Motor neuron (in vitro differentiated cells): ENCODE data around the gene KLHL35. TPM values are rescaled to one million over a fixed set of nuclear protein-coding genes. Genes with fewer than 3 reads are reported as not detected.

Experiments used
- ATAC-seq, 8 experiments: fragments of 200-7000 bp; cut with Tn5 transposase; replicated peaks in 6 of 8; 2 replicates each; pipeline ENCODE4 v1.8.0; 2021; ENCODE audit warnings: mild to moderate bottlenecking in 8 of 8, moderate library complexity in 8 of 8
- H3K27ac ChIP-seq, 2 donors: fragments of 250-450 bp; sonication (Bioruptor Pico); 2 replicates each; pipeline ENCODE4 v1.9.0; 2021; ENCODE audit warnings: antibody characterized with exemption in 2 of 2, mild to moderate bottlenecking in 2 of 2, moderate library complexity in 1 of 2
- H3K4me1 ChIP-seq, 2 donors: fragments of 250-450 bp; sonication (Bioruptor Pico); replicated peaks in 1 of 2; 2 replicates each; pipeline ENCODE4 v1.6.1; 2021; ENCODE audit warnings: antibody characterized with exemption in 2 of 2, mild to moderate bottlenecking in 2 of 2, moderate library complexity in 1 of 2
- H3K4me3 ChIP-seq, 5 donors: fragments of 250-450 bp; sonication (Bioruptor Pico); 2 replicates each; pipeline ENCODE4 v1.9.0; 2021; ENCODE audit warnings: antibody characterized with exemption in 5 of 5, mild to moderate bottlenecking in 5 of 5, moderate library complexity in 4 of 5
- WGBS, 10 experiments: fragments of 450-650 bp; shearing (Covaris generic); methylation state at CpG; one replicate each; pipeline ENCODE4 v1.0.0; 2022; 5-methylcytosine and 5-hydroxymethylcytosine counted together
- in situ Hi-C, 9 experiments: fragments of 400-800 bp; cut with MboI; loops; one replicate each; pipeline ENCODE4 v1.15.0; 2021; ENCODE audit warnings: low sequenced_read_pairs in 9 of 9, low pct_unique_long_range_greater_than_20kb in 2 of 9; ENCODE audit not compliant: unreplicated experiment in 9 of 9
- total RNA-seq, 8 experiments: library from RNA; unstranded; fragments of 300-600 nt; gene quantifications; 2 replicates each; pipeline versions ENCODE4 v1.2.3 to v1.2.4, GENCODE V29; 2022

The KLHL35 gene
- total RNA-seq = 10 to 100 TPM in 2 of 8 experiments, 1 to 10 TPM in 5, under 1 TPM in 1; 0.56 to 16.9 (median 6.3) TPM

GRCh38 chr11:75432911-75433321 lies at the start of gene KLHL35:
Gene KLHL35 (minus strand): TSS chr11:75433203. CDS start chr11:75430629, 2,574 bp downstream.
- Histone ChIP-seq H3K27ac (peak within 1 kb of the TSS in 1 of 2 donors; percentile 62), H3K4me3 (peak within 1 kb of the TSS; percentile 20 to 41 (median 32)), H3K4me1 (peaks cover 20 to 42% of the 10 kb centered on the region in 2 donors)
- in situ Hi-C loops = no loop called here
- ATAC-seq = peak in 5 of 8 experiments; percentile 18 to 48 (median 29)
- WGBS, 10 experiments = 10 to 39% (median 23%) methylated on average over 2 to 5 of the region's 14 CpGs; no CpG with 5 or more reads in 7 of the 10 experiments

GRCh38 chr11:75481922-75482606 lies 49.1 kb upstream of the KLHL35 start:
- H3K27ac ChIP-seq = no peak overlapping the region
- in situ Hi-C loops = no loop called here

GRCh38 chr11:75481223-75481921 lies 48.4 kb upstream of the KLHL35 start:
- in situ Hi-C loops = no loop called here
- Histone ChIP-seq H3K27ac (no peak overlapping the region), H3K4me1 (peaks cover 7 to 14% of the 10 kb centered on the region in 2 donors), H3K4me3 (no peak overlapping the region)
- WGBS, 10 experiments = 70 to 92% (median 89%) methylated on average over 1 to 2 of the region's 9 CpGs; no CpG with 5 or more reads in 6 of the 10 experiments
- ATAC-seq = peak in 5 of 8 experiments; percentile 24 to 74 (median 57)

More at GRCh38 chr11:75481922-75482606, 49.1 kb upstream of the KLHL35 start:
- H3K4me1 ChIP-seq = peaks cover 2 to 7% of the 10 kb centered on the region in 2 donors
- ATAC-seq = no peak
- WGBS, 10 experiments = 30 to 86% (median 63%) methylated on average over 1 to 7 of the region's 12 CpGs; no CpG with 5 or more reads in 4 of the 10 experiments
- H3K4me3 ChIP-seq = no peak overlapping the region

GRCh38 chr11:75480185-75481175 lies 47.5 kb upstream of the KLHL35 start:
- in situ Hi-C loops = no loop called here
- WGBS, 10 experiments = 78 to 100% (median 86%) methylated on average over 1 to 9 of the region's 10 CpGs; no CpG with 5 or more reads in 2 of the 10 experiments
- ATAC-seq = peak in 3 of 8 experiments; percentile 27 to 47 (median 37)

GRCh38 chr11:75479597-75480145 lies 46.7 kb upstream of the KLHL35 start:
- 0 to 92% (median 61%) methylated on average over 1 to 4 of the region's 4 CpGs; no CpG with 5 or more reads in 2 of the 10 experiments for WGBS, 10 experiments
- H3K4me3 ChIP-seq = no peak overlapping the region
- no peak overlapping the region for H3K27ac ChIP-seq
- ATAC-seq = peak in 2 of 8 experiments; percentile 7 to 8
- in situ Hi-C loops = no loop called here
- peaks cover 16 to 27% of the 10 kb centered on the region in 2 donors for H3K4me1 ChIP-seq

More at GRCh38 chr11:75480185-75481175, 47.5 kb upstream of the KLHL35 start:
- Histone ChIP-seq H3K4me3 (no peak overlapping the region), H3K4me1 (peaks cover 12 to 23% of the 10 kb centered on the region in 2 donors), H3K27ac (no peak overlapping the region)

GRCh38 chr11:75478783-75479596 lies 46.0 kb upstream of the KLHL35 start:
- ATAC-seq = peak in 7 of 8 experiments; percentile 31 to 53 (median 40)
- Histone ChIP-seq H3K4me1 (peaks cover 16 to 27% of the 10 kb centered on the region in 2 donors), H3K4me3 (no peak overlapping the region), H3K27ac (no peak overlapping the region)
- in situ Hi-C loops = no loop called here
- 63 to 84% (median 67%) methylated on average over 1 to 3 of the region's 5 CpGs; no CpG with 5 or more reads in 5 of the 10 experiments for WGBS, 10 experiments

- Histone ChIP-seq H3K27ac (no peak overlapping the region), H3K4me1 (peaks cover 18 to 27% of the 10 kb centered on the region in 2 donors), H3K4me3 (no peak overlapping the region)
- WGBS, 10 experiments = 80 to 94% (median 93%) methylated on average over 1 to 7 of the region's 12 CpGs; no CpG with 5 or more reads in 7 of the 10 experiments
- no peak for ATAC-seq
- in situ Hi-C loops = no loop called here
These were observed 44.6 kb upstream of the KLHL35 start for GRCh38 chr11:75477614-75477935.

- in situ Hi-C loops = no loop called here
- WGBS, 10 experiments = 50 to 100% (median 82%) methylated on average over 1 to 2 of the region's 10 CpGs; no CpG with 5 or more reads in 4 of the 10 experiments
- peak in 1 of 8 experiments; percentile 14 for ATAC-seq
- no peak overlapping the region for H3K4me3 ChIP-seq
- no peak overlapping the region for H3K27ac ChIP-seq
- H3K4me1 ChIP-seq = peaks cover 24 to 28% of the 10 kb centered on the region in 2 donors
These were observed 44.0 kb upstream of the KLHL35 start for GRCh38 chr11:75476739-75477613.

GRCh38 chr11:75475767-75476650 lies 43.0 kb upstream of the KLHL35 start:
- H3K4me3 ChIP-seq = no peak overlapping the region
- 60 to 95% (median 80%) methylated on average over 1 to 5 of the region's 9 CpGs; no CpG with 5 or more reads in 5 of the 10 experiments for WGBS, 10 experiments
- peak in 5 of 8 experiments; percentile 17 to 57 (median 33) for ATAC-seq
- in situ Hi-C loops = no loop called here
- peak overlapping the region in 1 of 2 donors; percentile 10 for H3K27ac ChIP-seq
- peaks cover 33 to 38% of the 10 kb centered on the region in 2 donors for H3K4me1 ChIP-seq
